Thyroid gland (tissue), 4 donors: ENCODE measurements around the gene IFNLR1. TPM values are rescaled to one million over a fixed set of nuclear protein-coding genes. Genes with fewer than 3 reads are reported as not detected.

Experiments used
- DNase-seq, 2 donors: peaks; one replicate each; pipeline ENCODE4 v3.0.0-alpha.2; 2019
- H3K27ac ChIP-seq, 3 donors: fragments of 200-600 bp; sonication (generic); 1 replicate in 2 of 3; 2 replicates in 1 of 3; pipeline ENCODE4 v1.5.1; 2016 to 2019; ENCODE audit warnings: mild to moderate bottlenecking in 1 of 3, moderate library complexity in 1 of 3
- H3K27me3 ChIP-seq: fragments of 200-600 bp; sonication (generic); one replicate; pipeline ENCODE4 v1.5.1; 2019
- H3K36me3 ChIP-seq, 2 donors: fragments of 200-600 bp; sonication (generic); one replicate each; pipeline ENCODE4 v1.5.1; 2016 to 2019
- H3K4me1 ChIP-seq, 2 donors: fragments of 200-600 bp; sonication (generic); one replicate each; pipeline ENCODE4 v1.5.1; 2017 to 2019
- H3K4me3 ChIP-seq, 3 donors: fragments of 200-600 bp; sonication (generic); replicated peaks in 1 of 3; 1 replicate in 2 of 3; 2 replicates in 1 of 3; pipeline ENCODE4 v1.5.1; 2016; ENCODE audit warnings: mild to moderate bottlenecking in 1 of 3
- H3K9me3 ChIP-seq: fragments of 200-600 bp; sonication (generic); one replicate; pipeline ENCODE4 v1.5.1; 2017
- CTCF ChIP-seq, 6 experiments: fragments of 200-600 bp in 3 of 6; fragments of 450-650 bp in 3 of 6; sonication (generic) in 3 of 6; IDR thresholded peaks; one replicate each; pipeline ENCODE4 v1.5.1; 2016 to 2019; ENCODE audit warnings: antibody characterized with exemption in 6 of 6, mild to moderate bottlenecking in 2 of 6, inconsistent platforms in 1 of 6, moderate library complexity in 1 of 6
- POLR2A ChIP-seq, 2 donors: fragments of 450-650 bp; IDR thresholded peaks; one replicate each; pipeline ENCODE4 v1.6.1; 2017; ENCODE audit warnings: antibody characterized with exemption in 2 of 2, mild to moderate bottlenecking in 2 of 2, moderate library complexity in 1 of 2
- WGBS, 2 donors: methylation state at CpG; one replicate each; pipeline ENCODE4 v1.1.5; 2017; 5-methylcytosine and 5-hydroxymethylcytosine counted together
- intact Hi-C: fragments of 100-400 bp; cut with DNase I; formaldehyde crosslinking; loops from one replicate; pipeline ENCODE4 v1.15.1; 2023
- total RNA-seq, 4 donors: library from RNA; depleted of rRNA; stranded (reverse); fragments of >200 nt; gene quantifications; one replicate each; pipeline ENCODE4 v1.2.3, GENCODE V29; 2016

Gene IFNLR1
- total RNA-seq, 4 donors from 2014 or later: 4.7 to 9.3 (median 6.1) TPM

- TF ChIP-seq POLR2A (IDR thresholded peaks at IDR 0.05) (no peak), CTCF (IDR thresholded peaks at IDR 0.05) (no peak)
Measured at GRCh38 chr1:24117132-24117531, 70.0 kb downstream of the IFNLR1 start.

DNA sequence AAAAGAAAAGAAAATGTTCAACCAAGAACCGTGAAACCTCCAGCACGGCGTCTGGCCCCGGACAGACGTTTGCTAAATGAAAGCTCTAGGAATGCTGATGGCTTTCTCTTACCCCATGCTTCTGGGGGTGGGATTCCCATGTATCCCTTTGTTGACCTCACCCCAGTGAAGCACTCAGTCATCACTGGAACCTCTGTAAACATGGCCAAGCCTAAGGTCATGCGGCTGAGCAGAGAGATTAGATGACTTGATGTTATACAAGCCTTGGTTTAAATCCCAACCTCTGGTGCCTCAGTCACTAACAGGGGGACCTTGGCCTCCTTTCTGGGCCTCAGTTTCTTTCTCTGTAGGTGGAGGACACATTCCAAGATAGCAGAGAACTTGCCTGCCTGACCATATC lies 72.3 kb downstream of the IFNLR1 start:
- WGBS, 2 donors: 93 to 95% methylated on average over 6 of the region's 6 CpGs
- Histone ChIP-seq H3K27ac (no peak overlapping the region), H3K4me1 (peaks cover 11 to 28% of the 10 kb centered on the region in 2 donors), H3K4me3 (no peak overlapping the region), H3K27me3 (no peaks in the 10 kb centered on the region), H3K9me3 (no peaks in the 10 kb centered on the region), H3K36me3 (no peaks in the 10 kb centered on the region)
- TF ChIP-seq POLR2A (IDR thresholded peaks at IDR 0.05) (no peak), CTCF (IDR thresholded peaks at IDR 0.05) (no peak)
- no peak for DNase-seq
- intact Hi-C loops: no loop called here

More at GRCh38 chr1:24117132-24117531, 70.0 kb downstream of the IFNLR1 start:
- Histone ChIP-seq H3K4me1 (peaks cover 20 to 24% of the 10 kb centered on the region in 2 donors), H3K9me3 (no peaks in the 10 kb centered on the region), H3K36me3 (no peaks in the 10 kb centered on the region), H3K27me3 (no peaks in the 10 kb centered on the region), H3K27ac (no peak overlapping the region), H3K4me3 (no peak overlapping the region)
- DNase-seq: no peak
- WGBS, 2 donors: 96 to 98% methylated on average over 2 of the region's 2 CpGs
- intact Hi-C loops: no loop called here

DNA sequence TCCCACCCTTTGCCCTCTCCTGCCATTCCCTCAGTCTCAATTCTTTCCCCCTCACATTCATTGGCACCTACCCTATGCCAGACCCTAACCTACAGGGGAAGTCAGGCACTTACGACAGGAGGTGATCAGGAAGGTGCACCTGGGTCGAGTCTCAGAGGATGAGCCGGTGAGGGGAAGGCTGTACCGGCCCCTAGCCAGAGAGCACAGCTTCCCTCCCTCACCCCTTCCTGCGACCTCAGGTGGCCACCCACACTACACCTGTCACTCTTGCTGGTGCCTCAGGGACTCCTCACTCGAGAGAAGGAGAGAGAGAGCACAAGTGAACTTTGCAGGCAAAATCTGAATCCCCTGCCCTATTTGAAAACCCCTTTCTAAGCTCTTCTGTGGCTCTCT lies 73.5 kb downstream of the IFNLR1 start:
- DNase-seq: no peak
- Histone ChIP-seq H3K36me3 (no peaks in the 10 kb centered on the region), H3K27ac (no peak overlapping the region), H3K9me3 (no peaks in the 10 kb centered on the region), H3K4me1 (peaks cover 5 to 21% of the 10 kb centered on the region in 2 donors), H3K27me3 (no peaks in the 10 kb centered on the region), H3K4me3 (no peak overlapping the region)
- TF ChIP-seq POLR2A (IDR thresholded peaks at IDR 0.05) (no peak), CTCF (IDR thresholded peaks at IDR 0.05) (no peak)
- intact Hi-C loops: no loop called here
- WGBS, 2 donors: 73 to 79% methylated on average over 6 of the region's 6 CpGs

- no peaks in the 10 kb centered on the region for H3K9me3 ChIP-seq
- WGBS, 2 donors: 4 to 15% methylated on average over 19 to 24 of the region's 27 CpGs
- peak; percentile 78 to 80 for DNase-seq
- H3K36me3 ChIP-seq: no peaks in the 10 kb centered on the region
- TF ChIP-seq CTCF (IDR thresholded peaks at IDR 0.05) (peak in 5 of 6 experiments; percentile 18 to 70 (median 63)), POLR2A (IDR thresholded peaks at IDR 0.05) (no peak)
- intact Hi-C loops: no loop called here
- no peaks in the 10 kb centered on the region for H3K27me3 ChIP-seq
- H3K4me1 ChIP-seq: peaks cover 5 to 26% of the 10 kb centered on the region in 2 donors
- H3K27ac ChIP-seq: peak within 1 kb of the TSS in 1 of 3 donors; percentile 57
- H3K4me3 ChIP-seq: peak within 1 kb of the TSS in 1 of 3 donors; percentile 13
Measured at GRCh38 chr1:24111996-24112779, 74.9 kb downstream of the IFNLR1 start, which contains the start of gene MYOM3. Gene MYOM3, minus strand, starts transcription at chr1:24112135. Its CDS starts 3,499 bp downstream, at chr1:24108636.
